Activated CD8-positive, alpha-beta memory T cell treated with anti-CD3 and anti-CD28 coated beads, Interleukin-2, amount 50 U/mL, for 1 hour (primary cell): ENCODE results near the gene FEV.
A peak's percentile ranks its signal among the peaks of the same experiment; 100 is the strongest.

ENCODE experiments used
- DNase-seq: peaks from one replicate; pipeline ENCODE4 v3.0.0-alpha.2; 2020; ENCODE audit errors: extremely low read depth

FEV gene

GRCh38 chr2:218985021-218985324, at the start of gene FEV:
TSS of gene FEV (minus strand) at chr2:218985184. CDS start at chr2:218985075, 109 bp downstream.
- DNase-seq, result no peak

GRCh38 chr2:219032051-219032745, 47.2 kb upstream of the FEV start:
- DNase-seq, result no peak

DNA sequence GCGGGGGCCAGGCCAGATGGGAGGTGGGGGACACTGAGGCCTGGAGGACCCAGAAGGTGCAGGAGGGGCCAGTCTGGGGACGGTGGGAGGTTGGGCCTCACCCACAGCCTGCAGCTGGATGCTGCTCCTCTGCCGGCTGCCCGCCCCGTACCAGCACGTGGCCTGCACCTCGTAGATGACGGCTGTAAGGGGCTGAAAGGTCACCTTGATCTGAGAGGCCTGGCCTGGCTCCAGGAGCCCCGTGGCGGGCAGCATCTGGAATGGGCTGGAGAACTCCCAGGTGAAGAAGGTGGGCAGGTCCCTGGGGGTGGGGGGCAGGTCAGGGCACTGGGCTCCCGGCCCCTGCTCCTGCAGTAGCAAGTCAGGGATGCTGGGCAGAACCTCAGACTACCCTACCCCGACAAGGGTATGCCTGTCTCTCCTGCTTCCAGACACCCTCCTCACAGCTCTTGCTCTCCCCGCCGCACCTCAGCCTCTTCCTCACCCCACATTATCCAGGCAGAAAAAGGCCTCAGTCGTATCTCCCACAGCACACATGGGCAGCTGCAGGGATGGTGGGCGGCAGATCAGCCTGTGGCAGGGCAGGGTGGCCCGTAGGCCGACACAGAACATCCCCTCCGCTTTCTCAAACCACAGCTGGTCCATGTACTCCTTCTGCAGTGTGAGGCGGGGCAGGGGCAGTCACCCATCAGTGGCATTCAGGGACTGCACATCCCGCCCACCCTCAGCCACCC, 46.2 kb upstream of the FEV start:
- DNase-seq, result no peak

DNA sequence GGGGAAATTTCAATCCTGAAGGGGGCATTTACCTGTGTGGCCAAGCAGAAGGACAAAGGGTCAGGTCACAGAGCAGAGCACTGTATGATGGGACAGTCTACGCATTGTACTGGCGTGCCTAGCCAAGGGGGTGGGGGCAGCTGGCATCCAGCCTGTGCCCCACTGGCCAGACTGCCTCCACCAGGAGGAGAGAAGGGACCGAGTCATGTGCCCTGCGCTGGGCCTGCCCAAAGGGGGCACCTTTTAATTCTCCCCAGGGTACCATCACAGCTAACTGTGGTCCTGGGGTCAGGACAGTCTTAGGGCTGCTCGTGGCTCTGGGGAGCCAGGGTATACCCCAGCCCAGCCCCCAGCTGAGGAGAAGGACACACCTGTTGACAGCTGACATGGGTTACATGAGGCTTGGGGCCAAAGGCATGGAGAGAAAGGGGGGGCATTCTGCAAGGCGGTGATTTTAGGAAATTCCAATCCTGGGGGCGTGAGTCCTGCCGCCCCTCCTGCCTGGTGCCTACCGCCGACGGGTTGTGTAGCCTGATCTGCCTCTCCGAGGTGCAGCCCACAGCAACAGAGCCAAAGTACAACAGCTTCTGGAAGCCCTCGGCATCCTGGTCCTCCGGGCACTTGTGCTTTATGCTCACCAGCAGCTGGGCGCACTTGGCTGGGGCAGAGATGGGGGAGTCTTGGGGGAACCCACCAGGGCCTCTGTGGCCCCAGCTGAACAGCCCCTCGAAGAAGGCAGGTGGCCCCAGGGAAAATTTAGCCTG, 45.4 kb upstream of the FEV start:
- DNase-seq, result no peak

DNA sequence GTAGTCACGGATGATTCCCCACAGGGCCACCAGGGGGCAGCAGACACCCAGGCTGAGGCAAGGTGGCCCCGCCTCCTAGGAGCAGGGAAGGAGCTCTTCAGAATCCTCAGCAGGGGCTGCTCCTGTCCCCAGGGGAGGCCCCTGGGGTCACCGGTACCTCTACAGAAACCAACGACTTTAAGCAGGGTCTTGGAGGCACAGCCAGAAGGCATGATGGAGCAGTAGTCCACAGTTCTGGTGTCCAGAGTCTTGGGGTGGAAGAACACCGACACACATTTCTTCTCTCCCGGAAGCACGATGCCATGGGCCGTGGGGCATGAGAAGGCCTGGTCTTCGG, 44.8 kb upstream of the FEV start:
- peak; percentile 29 for DNase-seq

DNA sequence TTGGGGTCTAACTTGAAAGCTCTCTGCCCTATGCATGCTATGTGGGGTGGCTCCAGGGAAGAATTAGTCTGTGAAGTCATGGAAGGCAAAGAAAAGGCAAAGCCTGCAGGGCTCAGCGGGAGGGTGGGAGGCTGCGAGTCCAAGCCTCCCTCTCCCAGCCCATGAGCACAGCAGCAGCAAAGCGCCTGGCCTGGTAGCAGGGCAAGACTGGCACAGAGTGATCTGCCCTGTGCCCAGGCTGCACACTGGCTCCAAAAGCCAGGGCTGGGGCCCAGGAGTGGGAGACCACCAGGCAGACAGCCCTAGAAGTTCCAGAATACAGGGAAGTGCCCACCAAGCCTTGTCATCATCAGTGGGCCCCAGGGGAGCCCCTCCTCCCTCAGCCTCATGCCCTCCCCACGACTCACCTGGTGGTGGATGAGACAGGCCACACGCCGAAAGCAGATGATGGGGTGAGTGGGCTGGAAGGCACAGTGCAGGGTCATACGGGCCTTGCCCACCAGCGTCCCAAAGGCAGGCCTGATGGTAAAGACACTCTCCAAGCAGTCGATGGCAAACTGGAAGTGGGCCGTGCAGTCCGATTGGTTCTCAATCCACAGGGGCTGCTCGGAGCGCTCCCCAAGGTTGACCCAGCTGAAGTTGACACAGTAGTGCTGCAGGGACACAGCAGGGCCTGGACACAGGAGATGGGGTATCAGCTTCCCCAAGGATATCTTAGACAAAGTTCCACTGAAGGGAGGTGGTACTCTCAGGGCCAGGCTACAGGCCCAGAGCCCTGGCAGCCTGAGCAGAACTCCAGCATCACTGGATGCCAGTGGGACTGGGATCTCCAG, 44.2 kb upstream of the FEV start:
- no peak for DNase-seq

GRCh38 chr2:219028141-219028540, 43.2 kb upstream of the FEV start:
- no peak for DNase-seq

DNA sequence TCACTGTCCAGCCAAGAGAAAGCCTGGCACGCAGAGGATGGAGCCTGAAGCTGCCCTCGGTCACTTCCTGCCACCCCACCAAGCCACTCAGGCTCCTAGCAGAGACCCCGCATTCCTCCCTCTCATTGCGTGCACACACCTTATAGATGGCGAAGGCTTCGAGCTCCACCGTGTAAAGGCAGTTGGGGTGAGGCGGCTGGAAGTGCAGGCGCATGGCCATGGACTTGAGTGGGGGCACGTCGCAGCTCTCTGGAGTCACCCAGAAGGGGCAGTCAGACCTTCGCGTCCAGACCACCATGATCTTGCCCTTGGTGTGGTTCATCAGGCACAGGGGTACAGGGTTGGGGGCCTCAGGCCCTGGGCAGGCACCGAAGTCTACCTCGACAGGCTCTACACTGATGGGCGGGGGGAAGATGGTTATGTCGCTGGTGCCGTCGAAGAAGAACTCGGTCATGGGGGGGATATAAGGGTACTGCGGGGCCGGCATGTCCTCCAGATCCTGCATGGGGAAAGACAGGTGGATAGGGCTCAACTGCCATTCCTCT, 42.6 kb upstream of the FEV start:
- no peak for DNase-seq

GRCh38 chr2:219026946-219027345, 42.0 kb upstream of the FEV start:
- no peak for DNase-seq

DNA sequence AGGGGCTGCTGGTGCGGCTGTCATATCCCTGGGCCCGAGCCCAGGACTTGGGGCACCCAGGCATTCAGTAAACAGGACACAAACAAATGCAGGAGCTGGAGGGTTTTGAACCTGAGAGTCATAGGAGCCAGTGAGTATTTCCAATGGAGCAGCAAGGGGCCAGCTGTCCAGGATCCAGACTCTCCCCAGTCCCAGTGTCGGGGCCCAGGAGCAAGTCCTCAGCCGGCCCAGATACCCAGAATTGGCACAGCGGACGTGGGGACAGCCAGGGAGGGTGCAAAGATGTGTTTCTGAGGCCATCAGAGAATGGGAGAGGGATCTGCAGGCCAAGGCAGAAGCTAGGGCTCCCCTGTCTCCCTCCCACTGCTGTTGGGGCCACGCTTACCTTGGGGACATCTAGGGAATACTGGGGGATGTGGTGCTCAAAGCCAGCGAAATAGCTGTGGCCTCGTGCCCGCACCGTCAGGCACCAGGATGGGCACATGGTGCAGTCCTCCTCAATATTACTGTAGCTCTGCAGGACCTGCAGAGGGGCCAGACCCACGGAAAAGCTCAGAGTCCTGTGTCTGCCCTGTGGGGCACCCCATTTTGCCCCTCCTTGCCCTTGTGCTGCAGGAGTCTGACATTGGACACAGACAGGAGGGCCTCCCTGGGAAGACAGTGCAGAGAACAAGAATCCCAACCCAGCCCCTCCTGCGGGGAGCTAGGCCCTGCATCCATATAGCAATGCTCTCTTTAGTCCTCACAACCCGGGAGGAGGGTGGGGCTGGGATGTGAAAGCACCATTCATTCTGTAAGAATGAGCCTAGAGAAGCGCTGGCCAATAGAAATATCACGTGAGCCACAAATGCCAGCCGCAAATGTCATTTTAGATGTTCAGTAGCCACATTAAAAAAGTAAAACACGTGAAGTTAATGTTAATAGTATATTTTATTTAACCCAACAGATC, 40.9 kb upstream of the FEV start:
- DNase-seq, result no peak

DNA sequence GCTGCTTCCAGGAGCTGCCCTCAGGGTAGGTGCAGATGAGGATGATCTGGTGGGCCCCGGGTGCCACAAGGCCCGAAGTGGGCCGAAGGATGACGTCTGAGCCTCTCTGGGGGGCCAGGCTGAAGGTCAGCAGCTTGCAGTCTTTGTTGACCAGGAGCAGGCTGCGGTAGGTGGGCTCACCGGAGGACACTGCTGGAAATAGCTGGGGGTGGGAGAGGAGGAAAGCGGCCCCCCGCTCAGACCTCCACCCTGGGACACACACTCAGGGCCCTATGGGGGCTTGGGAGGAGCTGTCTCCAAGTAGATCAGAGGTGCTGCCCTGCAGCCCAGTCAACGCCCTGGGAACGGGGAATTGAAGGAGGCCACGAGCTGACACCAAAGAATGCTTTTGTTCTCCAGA, 39.1 kb upstream of the FEV start:
- DNase-seq, result no peak

DNA sequence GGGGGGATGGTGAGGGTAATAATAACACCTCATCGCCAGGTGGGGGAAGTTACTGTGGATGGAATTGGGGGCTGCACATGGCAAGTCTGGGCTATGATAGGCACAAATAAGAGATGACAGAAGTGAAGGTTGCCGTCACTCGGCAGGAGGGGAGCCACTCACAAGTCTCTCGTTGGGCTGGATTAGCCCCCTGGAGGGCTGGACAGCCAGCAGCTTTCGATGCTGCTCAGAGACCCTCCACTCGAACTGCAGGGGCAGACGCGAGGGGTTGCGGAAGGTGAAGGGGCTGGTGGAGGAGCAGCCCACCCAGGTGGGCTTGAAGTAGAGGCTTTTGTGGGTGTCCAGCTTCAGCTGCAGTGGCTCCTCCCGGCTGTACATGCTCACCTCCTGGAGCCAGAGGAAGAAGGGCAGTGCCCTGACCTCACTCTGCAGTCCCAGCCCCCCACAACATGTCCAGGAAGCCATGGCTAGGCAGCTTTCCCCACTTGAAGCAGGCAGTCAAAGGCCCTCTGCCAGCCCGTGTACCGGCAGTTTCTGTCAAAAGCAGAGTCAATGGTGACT, 38.1 kb upstream of the FEV start:
- no peak for DNase-seq

- no peak for DNase-seq
Observed at GRCh38 chr2:219022616-219023015, 37.6 kb upstream of the FEV start.

GRCh38 chr2:219022041-219022440, 37.1 kb upstream of the FEV start:
- no peak for DNase-seq

- DNase-seq, result no peak
Observed at GRCh38 chr2:219021591-219021990, 36.6 kb upstream of the FEV start.

GRCh38 chr2:219020604-219021365, 35.8 kb upstream of the FEV start:
- no peak for DNase-seq

DNA sequence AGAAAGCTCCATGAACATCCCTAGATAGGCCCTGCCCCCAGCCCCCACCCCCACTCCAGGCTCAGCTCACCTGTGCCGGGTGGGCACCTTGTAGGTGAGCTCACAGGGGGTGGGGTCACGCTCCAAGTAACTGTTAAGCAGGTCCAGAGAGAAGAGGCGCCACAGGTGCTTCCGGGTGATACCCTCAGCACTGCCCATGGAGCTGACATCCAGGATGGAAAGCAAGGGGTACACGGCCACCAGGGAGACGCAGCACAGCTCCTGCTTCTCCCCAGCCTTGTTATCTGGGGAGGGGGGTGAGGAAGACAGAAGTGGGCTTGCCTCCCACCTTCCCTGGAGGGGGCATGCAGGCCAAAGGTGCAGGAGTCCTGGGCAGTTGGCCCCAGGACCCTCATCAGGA, 34.5 kb upstream of the FEV start:
- no peak for DNase-seq

- DNase-seq, result no peak
Observed at GRCh38 chr2:219018726-219019125, 33.7 kb upstream of the FEV start.

DNA sequence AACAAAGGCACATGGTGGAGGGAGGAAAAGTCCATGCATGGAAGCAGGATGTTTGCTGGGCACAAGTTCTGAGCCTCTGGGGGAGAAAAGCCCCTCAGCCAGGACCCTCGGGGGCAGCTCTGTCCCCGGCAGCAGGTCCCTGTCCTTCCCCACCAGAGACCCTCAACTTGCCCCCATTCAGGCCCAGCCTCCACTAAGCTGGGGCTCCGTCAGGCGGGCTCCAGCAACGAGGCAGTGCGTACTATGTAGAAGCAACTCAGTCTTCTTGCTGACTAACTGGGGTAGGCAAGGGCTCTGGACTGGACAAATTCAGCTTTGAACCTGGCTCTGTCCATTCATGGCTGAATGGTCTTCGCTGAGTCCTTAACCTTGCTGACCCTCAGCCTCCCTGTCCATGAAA, 33.3 kb upstream of the FEV start:
- DNase-seq, result no peak
